Suprapubic skin (tissue), 4 donors: Measurements from ENCODE around the gene CHST11. TPM values are rescaled to one million over a fixed set of nuclear protein-coding genes. Genes with fewer than 3 reads are reported as not detected.

ENCODE experiments used
- DNase-seq, 2 donors: peaks; one replicate each; pipeline ENCODE4 v3.0.0-alpha.2; 2019; ENCODE audit warnings: low spot score in 2 of 2
- H3K27ac ChIP-seq: fragments of 200-600 bp; sonication (generic); one replicate; pipeline ENCODE4 v1.5.1; 2019
- H3K27me3 ChIP-seq: fragments of 200-600 bp; sonication (generic); one replicate; pipeline ENCODE4 v1.5.1; 2019
- H3K36me3 ChIP-seq: fragments of 200-600 bp; sonication (generic); one replicate; pipeline ENCODE4 v1.5.1; 2019
- H3K4me1 ChIP-seq: fragments of 200-600 bp; sonication (generic); one replicate; pipeline ENCODE4 v1.5.1; 2019
- H3K4me3 ChIP-seq: fragments of 200-600 bp; sonication (generic); one replicate; pipeline ENCODE4 v1.5.1; 2019; ENCODE audit warnings: mild to moderate bottlenecking
- H3K9me3 ChIP-seq: fragments of 200-600 bp; sonication (generic); one replicate; pipeline ENCODE4 v1.5.1; 2019
- EP300 ChIP-seq: sonication (generic); formaldehyde crosslinking; IDR thresholded peaks from one replicate; pipeline ENCODE4 v1.6.1; 2017; ENCODE audit warnings: antibody characterized with exemption
- POLR2A ChIP-seq, 2 donors: fragments of 450-650 bp; IDR thresholded peaks; one replicate each; pipeline ENCODE4 v1.6.1; 2017; ENCODE audit warnings: antibody characterized with exemption in 2 of 2, mild to moderate bottlenecking in 2 of 2, moderate library complexity in 2 of 2
- POLR2AphosphoS5 ChIP-seq, 3 donors: sonication (generic); formaldehyde crosslinking; IDR thresholded peaks; one replicate each; pipeline ENCODE4 v1.6.1; 2017; ENCODE audit warnings: antibody characterized with exemption in 3 of 3
- WGBS: methylation state at CpG from one replicate; pipeline ENCODE4 v1.1.5; 2018; 5-methylcytosine and 5-hydroxymethylcytosine counted together
- total RNA-seq, 4 donors: library from RNA; depleted of rRNA; stranded (reverse); fragments of >200 nt; gene quantifications; one replicate each; pipeline ENCODE4 v1.1.0, GENCODE V29; 2016
- TF ChIP-seq, protein P1 (sequence below), 2 donors: fragments of 200-600 bp in 1 of 2; fragments of 450-650 bp in 1 of 2; sonication (generic) in 1 of 2; IDR thresholded peaks; one replicate each; pipeline ENCODE4 v1.5.1; 2016 to 2019; ENCODE audit warnings: antibody characterized with exemption in 2 of 2, mild to moderate bottlenecking in 1 of 2, moderate library complexity in 1 of 2

Gene CHST11
- total RNA-seq, 4 donors from 2014 or later, result 1.8 to 5.8 (median 3.8) TPM

DNA sequence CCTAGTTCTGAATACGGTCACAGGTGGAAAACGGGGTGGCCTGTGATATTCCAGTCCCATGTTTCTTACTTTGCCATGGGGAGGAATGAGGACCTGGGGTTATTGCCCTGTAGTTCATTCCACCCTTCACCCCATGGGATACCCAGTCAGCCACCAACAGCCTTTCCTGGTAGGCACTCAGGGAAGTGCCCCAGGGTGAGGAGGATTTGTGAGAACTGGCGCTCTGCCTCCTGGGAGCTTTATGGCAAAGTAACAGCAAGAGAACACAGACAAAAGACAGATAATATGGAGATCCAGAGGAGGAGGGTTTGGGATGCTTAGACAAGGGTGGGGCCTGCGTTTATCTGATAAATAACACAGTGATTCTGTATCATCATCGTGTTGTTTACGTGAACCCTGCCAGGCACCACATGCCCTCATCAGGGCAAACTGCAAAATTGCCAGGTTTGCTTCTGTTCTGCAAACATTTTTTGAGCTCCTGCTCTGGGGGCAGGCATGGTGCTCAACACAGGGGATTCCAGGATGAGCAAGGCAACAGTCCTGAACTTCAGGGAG is 277.9 kb downstream of the CHST11 start:
- no peak for TF ChIP-seq POLR2A (IDR thresholded peaks at IDR 0.05)
- TF ChIP-seq EP300, result no peak
- TF ChIP-seq POLR2AphosphoS5 (IDR thresholded peaks at IDR 0.05), result no peak
- TF ChIP-seq, protein P1, sequence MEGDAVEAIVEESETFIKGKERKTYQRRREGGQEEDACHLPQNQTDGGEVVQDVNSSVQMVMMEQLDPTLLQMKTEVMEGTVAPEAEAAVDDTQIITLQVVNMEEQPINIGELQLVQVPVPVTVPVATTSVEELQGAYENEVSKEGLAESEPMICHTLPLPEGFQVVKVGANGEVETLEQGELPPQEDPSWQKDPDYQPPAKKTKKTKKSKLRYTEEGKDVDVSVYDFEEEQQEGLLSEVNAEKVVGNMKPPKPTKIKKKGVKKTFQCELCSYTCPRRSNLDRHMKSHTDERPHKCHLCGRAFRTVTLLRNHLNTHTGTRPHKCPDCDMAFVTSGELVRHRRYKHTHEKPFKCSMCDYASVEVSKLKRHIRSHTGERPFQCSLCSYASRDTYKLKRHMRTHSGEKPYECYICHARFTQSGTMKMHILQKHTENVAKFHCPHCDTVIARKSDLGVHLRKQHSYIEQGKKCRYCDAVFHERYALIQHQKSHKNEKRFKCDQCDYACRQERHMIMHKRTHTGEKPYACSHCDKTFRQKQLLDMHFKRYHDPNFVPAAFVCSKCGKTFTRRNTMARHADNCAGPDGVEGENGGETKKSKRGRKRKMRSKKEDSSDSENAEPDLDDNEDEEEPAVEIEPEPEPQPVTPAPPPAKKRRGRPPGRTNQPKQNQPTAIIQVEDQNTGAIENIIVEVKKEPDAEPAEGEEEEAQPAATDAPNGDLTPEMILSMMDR (IDR thresholded peaks at IDR 0.05), result no peak
- Histone ChIP-seq H3K4me1 (peaks cover 60% of the 10 kb centered on the region), H3K27ac (no peak overlapping the region), H3K27me3 (no peaks in the 10 kb centered on the region), H3K4me3 (no peak overlapping the region), H3K9me3 (no peaks in the 10 kb centered on the region), H3K36me3 (no peaks in the 10 kb centered on the region)
- 62% methylated on average over 6 of the region's 6 CpGs for WGBS
- no peak for DNase-seq

DNA sequence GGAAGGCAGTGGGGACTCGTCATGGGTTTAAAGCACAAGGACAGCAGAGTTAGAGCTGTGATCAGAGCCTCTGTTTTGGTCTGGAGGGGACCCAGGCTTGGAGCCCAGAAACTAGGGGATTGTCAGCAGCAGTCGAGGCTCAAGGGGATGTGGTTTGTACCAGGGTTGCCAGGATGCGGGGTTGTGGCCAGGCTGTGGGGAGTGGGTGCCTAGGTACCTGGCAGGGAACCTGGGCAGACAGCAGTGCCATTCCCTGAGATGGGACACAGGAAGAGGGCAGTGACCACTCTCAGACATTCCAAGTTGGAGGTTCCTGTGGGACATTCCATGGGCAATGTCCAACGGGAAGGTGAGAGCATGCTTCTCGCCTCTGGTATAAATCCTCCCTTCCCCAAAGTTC is 279.1 kb downstream of the CHST11 start:
- TF ChIP-seq, protein P1 (IDR thresholded peaks at IDR 0.05), result no peak
- no peak for TF ChIP-seq EP300
- no peak for TF ChIP-seq POLR2AphosphoS5 (IDR thresholded peaks at IDR 0.05)
- no peak for TF ChIP-seq POLR2A (IDR thresholded peaks at IDR 0.05)

DNA sequence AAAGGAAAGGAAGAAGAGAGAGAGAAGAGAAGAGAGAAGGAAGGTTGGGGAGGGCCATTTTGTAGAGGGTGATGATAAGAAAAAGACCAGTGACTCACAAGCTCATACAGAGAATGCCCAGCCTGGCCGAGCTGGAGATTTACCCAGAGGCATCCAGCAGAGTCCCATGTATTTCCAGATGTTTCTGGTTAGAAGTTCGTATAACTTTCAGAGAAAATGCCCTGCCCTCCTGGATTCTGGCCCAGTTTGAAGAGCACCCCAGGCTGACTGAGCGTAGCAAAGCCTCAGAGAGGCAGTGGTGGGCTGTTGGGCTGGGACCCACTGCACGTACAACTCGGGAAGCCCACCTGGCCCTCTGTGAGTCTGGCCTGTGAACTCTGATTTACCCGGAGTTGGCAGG is 279.6 kb downstream of the CHST11 start:
- 62% methylated on average over 6 of the region's 6 CpGs for WGBS
- no peak for DNase-seq
- Histone ChIP-seq H3K4me1 (peaks cover 64% of the 10 kb centered on the region), H3K27me3 (no peaks in the 10 kb centered on the region), H3K9me3 (no peaks in the 10 kb centered on the region), H3K4me3 (no peak overlapping the region), H3K27ac (no peak overlapping the region), H3K36me3 (no peaks in the 10 kb centered on the region)
- TF ChIP-seq, protein P1 (IDR thresholded peaks at IDR 0.05), result no peak

More for the DNA sequence above, 279.1 kb downstream of the CHST11 start:
- 76% methylated on average over 4 of the region's 5 CpGs for WGBS
- Histone ChIP-seq H3K27me3 (no peaks in the 10 kb centered on the region), H3K4me3 (no peak overlapping the region), H3K4me1 (peaks cover 64% of the 10 kb centered on the region), H3K36me3 (no peaks in the 10 kb centered on the region), H3K27ac (no peak overlapping the region), H3K9me3 (no peaks in the 10 kb centered on the region)
- DNase-seq, result no peak

DNA sequence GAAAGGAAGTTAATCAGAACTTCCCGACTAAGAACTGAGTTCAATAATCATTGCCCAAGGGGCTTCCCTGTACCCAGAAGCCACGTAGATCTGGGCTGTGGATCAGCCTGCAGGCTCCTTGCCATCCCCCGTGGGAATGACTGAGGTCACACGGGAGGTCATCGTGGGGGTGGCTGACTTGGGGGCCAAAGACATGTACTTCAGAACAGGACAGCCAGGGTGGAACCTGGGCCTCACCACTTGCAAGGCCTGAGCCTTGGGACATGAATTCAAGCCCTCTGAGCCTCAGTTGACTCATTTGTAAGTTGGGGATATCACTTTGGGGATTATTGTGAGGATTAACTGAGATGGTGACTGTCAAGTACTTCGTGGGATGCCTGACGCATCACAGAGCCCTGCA is 280.4 kb downstream of the CHST11 start:
- H3K27me3 ChIP-seq, result no peaks in the 10 kb centered on the region

DNA sequence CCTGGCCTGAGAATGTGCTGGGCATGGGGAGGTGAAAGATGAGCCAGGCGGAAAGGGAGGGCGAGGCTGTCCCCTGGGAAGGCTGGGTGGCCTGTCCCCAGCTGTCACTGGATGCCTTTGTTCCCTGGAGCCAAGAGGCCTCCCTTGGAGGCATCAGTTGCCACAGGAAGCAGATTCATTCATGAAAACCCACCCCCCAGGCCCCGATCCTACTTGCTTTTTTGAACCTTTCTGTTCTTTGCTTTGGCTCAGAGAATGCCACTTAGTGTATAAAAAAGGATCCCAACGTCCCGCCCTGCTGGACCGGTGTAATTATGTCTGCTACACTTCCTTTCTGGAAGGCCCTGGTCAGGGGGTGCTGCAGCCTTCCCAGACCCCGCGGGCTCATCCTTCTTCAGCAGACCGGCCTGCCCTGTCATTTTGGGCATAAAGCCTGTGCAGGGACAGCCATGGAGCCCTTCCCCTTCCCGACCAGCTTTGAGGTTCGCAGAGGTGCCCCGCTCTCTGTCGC is 281.1 kb downstream of the CHST11 start:
- WGBS, result 74% methylated on average over 13 of the region's 13 CpGs
- Histone ChIP-seq H3K4me3 (no peak overlapping the region), H3K27ac (no peak overlapping the region), H3K9me3 (no peaks in the 10 kb centered on the region), H3K27me3 (no peaks in the 10 kb centered on the region), H3K4me1 (peaks cover 76% of the 10 kb centered on the region), H3K36me3 (no peaks in the 10 kb centered on the region)
- TF ChIP-seq EP300, result no peak
- TF ChIP-seq, protein P1 (IDR thresholded peaks at IDR 0.05), result no peak
- no peak for TF ChIP-seq POLR2AphosphoS5 (IDR thresholded peaks at IDR 0.05)
- TF ChIP-seq POLR2A (IDR thresholded peaks at IDR 0.05), result no peak
- no peak for DNase-seq

More for the DNA sequence above, 280.4 kb downstream of the CHST11 start:
- Histone ChIP-seq H3K9me3 (no peaks in the 10 kb centered on the region), H3K27ac (no peak overlapping the region), H3K4me1 (peaks cover 68% of the 10 kb centered on the region), H3K4me3 (no peak overlapping the region), H3K36me3 (no peaks in the 10 kb centered on the region)
- TF ChIP-seq POLR2AphosphoS5 (IDR thresholded peaks at IDR 0.05), result no peak
- TF ChIP-seq, protein P1 (IDR thresholded peaks at IDR 0.05), result no peak
- no peak for TF ChIP-seq POLR2A (IDR thresholded peaks at IDR 0.05)
- no peak for TF ChIP-seq EP300
- DNase-seq, result no peak
- WGBS, result 70% methylated on average over 7 of the region's 7 CpGs
